Activated naive CD4-positive, alpha-beta T cell treated with Interleukin-2 at 50 U/mL for 16 hours (primary cell): Measurements from ENCODE around the gene ABCC5.
"Not testable (repeated sequence)": the region's sequence is repeated elsewhere in the genome, so short reads cannot be mapped to it uniquely, and the experiment has no call there.

ENCODE experiments used
- DNase-seq: peaks from one replicate; pipeline ENCODE4 v3.0.0-alpha.2; 2020

ABCC5 gene

GRCh38 chr3:183884097-183884426 lies 133.6 kb downstream of the ABCC5 start:
- no peak for DNase-seq

GRCh38 chr3:183883291-183884096 lies 134.2 kb downstream of the ABCC5 start:
- no peak for DNase-seq

- no peak for DNase-seq
Measured at GRCh38 chr3:183880121-183880520, 137.6 kb downstream of the ABCC5 start.

GRCh38 chr3:183879243-183879642 lies 138.4 kb downstream of the ABCC5 start:
- DNase-seq, result no peak

GRCh38 chr3:183878071-183878470 lies 139.6 kb downstream of the ABCC5 start:
- DNase-seq, result no peak

GRCh38 chr3:183877227-183877626 lies 140.5 kb downstream of the ABCC5 start:
- not testable (repeated sequence) for DNase-seq

- no peak for DNase-seq
Measured at GRCh38 chr3:183875411-183875810, 142.3 kb downstream of the ABCC5 start.

- no peak for DNase-seq
Measured at GRCh38 chr3:183873914-183874313, 143.8 kb downstream of the ABCC5 start.

GRCh38 chr3:183871541-183871940 lies 146.1 kb downstream of the ABCC5 start:
- DNase-seq, result no peak

- DNase-seq, result no peak
Measured at GRCh38 chr3:183870563-183870962, 147.1 kb downstream of the ABCC5 start.
